BE2C (cell line): Measurements from ENCODE around the gene CEP350.

Experiments used
- DNase-seq: peaks from one replicate; pipeline ENCODE4 v3.0.0-alpha.2; 2020
- H3K27me3 ChIP-seq: fragments of 250-450 bp; sonication (Bioruptor Pico); 2 replicates; pipeline ENCODE4 v1.5.1; 2020; ENCODE audit warnings: mild to moderate bottlenecking
- H3K36me3 ChIP-seq: fragments of 250-450 bp; sonication (Bioruptor Pico); 2 replicates; pipeline ENCODE4 v1.5.1; 2020; ENCODE audit warnings: mild to moderate bottlenecking
- H3K4me1 ChIP-seq: fragments of 250-450 bp; sonication (Bioruptor Pico); 2 replicates; pipeline ENCODE4 v1.5.1; 2020
- H3K4me3 ChIP-seq: 2 replicates; pipeline ENCODE4 v1.5.1; 2011; ENCODE audit warnings: low read depth, low read length
- H3K9me3 ChIP-seq: fragments of 250-450 bp; sonication (Bioruptor Pico); 2 replicates; pipeline ENCODE4 v1.5.1; 2020
- TF ChIP-seq, protein P1 (sequence below): IDR thresholded peaks from 2 replicates; pipeline ENCODE4 v1.5.1; 2012; ENCODE audit warnings: mild to moderate bottlenecking, low read depth, low read length

Gene CEP350

DNA sequence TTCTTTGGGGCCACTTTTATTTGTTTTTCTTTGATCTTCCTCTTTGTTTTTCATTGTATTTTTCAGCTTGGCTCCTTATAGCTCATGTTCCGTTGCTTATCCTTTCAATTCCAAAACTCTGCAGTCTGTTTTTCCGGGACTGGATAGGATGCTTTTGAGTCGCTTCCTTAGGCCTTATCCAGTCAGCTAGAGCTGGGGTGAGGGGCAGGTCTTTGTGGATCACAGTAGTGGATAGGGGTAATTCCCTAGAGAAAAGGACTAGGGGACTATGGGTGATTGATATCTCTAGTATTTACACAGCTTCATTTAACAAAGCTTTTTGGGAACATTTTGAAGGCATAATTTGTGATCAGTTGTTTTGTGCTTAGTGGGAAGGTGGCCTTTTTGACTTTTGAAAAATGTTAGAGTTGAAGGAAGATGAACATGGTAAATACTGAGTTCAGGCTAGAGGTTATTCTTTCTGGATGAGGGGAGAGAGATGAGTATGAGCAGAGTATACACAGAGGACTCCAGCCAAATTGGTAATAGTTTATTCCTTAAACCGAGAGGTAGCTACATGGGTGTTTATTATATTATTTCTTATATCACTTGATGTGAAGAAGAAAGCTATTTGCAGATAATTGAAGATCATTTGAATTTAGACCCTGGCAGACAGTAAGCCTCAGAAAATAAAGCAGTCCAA, 22.5 kb downstream of the CEP350 start:
- TF ChIP-seq, protein P1, sequence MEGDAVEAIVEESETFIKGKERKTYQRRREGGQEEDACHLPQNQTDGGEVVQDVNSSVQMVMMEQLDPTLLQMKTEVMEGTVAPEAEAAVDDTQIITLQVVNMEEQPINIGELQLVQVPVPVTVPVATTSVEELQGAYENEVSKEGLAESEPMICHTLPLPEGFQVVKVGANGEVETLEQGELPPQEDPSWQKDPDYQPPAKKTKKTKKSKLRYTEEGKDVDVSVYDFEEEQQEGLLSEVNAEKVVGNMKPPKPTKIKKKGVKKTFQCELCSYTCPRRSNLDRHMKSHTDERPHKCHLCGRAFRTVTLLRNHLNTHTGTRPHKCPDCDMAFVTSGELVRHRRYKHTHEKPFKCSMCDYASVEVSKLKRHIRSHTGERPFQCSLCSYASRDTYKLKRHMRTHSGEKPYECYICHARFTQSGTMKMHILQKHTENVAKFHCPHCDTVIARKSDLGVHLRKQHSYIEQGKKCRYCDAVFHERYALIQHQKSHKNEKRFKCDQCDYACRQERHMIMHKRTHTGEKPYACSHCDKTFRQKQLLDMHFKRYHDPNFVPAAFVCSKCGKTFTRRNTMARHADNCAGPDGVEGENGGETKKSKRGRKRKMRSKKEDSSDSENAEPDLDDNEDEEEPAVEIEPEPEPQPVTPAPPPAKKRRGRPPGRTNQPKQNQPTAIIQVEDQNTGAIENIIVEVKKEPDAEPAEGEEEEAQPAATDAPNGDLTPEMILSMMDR = no peak
- peak; percentile 58 for DNase-seq

GRCh38 chr1:179978199-179979079, 23.8 kb downstream of the CEP350 start:
- TF ChIP-seq, protein P1 = no peak
- Histone ChIP-seq H3K36me3 (no peaks in the 10 kb centered on the region), H3K27me3 (no peaks in the 10 kb centered on the region), H3K4me3 (no peak overlapping the region), H3K9me3 (no peaks in the 10 kb centered on the region), H3K4me1 (peaks cover 10% of the 10 kb centered on the region)
- no peak for DNase-seq

More for the DNA sequence above, 22.5 kb downstream of the CEP350 start:
- Histone ChIP-seq H3K4me1 (peaks cover 10% of the 10 kb centered on the region), H3K27me3 (no peaks in the 10 kb centered on the region), H3K36me3 (no peaks in the 10 kb centered on the region), H3K4me3 (no peak overlapping the region), H3K9me3 (no peaks in the 10 kb centered on the region)

DNA sequence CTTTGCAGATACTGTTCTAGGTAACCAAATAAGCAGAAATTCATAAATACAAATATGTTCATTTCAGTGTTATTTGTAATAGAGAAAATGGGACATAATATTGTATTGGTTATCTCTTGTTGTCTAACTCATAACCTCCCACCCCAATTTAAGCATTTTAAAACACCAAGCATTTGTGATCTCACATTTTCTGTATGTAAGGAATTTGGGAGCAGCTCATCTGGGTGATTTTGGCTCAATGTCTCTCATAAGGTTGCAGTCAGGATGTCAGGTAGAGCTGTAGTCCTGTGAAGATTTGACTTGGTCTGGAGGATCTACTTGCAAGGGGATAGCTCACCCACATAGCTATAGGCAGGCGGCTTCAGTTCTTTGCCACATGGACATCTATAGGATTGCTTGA, 29.5 kb downstream of the CEP350 start:
- TF ChIP-seq, protein P1 = no peak
- no peak for DNase-seq
- no peaks in the 10 kb centered on the region for H3K9me3 ChIP-seq
- H3K4me3 ChIP-seq = no peak overlapping the region
- 0 out of 2 replicates have a peak, but pooled peaks cover 3% of the 10 kb centered on the region for H3K36me3 ChIP-seq
- H3K4me1 ChIP-seq = no peaks in the 10 kb centered on the region
- no peaks in the 10 kb centered on the region for H3K27me3 ChIP-seq

DNA sequence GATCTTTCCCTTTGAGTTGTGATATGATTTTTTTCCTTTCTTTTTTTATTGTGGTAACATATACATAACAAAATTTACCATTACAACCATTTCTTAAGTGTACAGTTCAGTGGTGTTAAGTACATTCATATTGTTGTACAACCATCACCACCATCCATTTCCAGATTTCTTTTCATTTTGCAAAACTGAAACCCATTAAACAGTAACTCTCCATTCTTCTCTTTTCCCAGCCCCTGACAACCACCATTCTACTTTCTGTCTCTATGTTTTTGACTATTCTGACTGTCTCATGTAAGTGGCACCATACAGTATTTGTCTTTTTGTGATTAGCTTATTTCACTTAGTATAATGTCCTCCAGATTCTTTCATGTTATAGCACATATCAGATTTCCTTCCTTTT, 30.3 kb downstream of the CEP350 start:
- DNase-seq = no peak
- H3K4me3 ChIP-seq = no peak overlapping the region
- H3K36me3 ChIP-seq = 0 out of 2 replicates have a peak, but pooled peaks cover 3% of the 10 kb centered on the region
- H3K27me3 ChIP-seq = no peaks in the 10 kb centered on the region
- TF ChIP-seq, protein P1 = no peak
- H3K9me3 ChIP-seq = no peaks in the 10 kb centered on the region
- no peaks in the 10 kb centered on the region for H3K4me1 ChIP-seq

DNA sequence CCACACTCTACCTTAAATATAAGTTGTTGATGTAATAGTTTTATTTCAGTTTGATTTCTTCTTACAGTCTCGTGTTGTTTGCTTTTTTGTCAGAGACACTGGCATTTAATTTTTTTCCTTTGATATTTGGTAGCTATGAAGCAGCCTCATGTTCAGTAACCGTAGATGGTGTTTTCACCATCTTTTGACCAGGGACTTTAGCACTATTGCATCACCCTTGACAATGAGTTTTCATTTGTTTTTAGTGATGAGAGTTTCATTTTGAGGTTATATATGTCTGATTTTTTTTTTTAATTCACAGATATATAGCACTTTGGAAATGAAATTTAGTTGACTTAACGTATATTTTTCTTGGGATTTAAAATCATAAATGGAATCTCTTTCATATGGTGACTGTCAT, 36.2 kb downstream of the CEP350 start:
- DNase-seq = no peak
- no peaks in the 10 kb centered on the region for H3K9me3 ChIP-seq
- H3K4me3 ChIP-seq = no peak overlapping the region
- TF ChIP-seq, protein P1 = no peak
- no peaks in the 10 kb centered on the region for H3K4me1 ChIP-seq
- peaks cover 15% of the 10 kb centered on the region for H3K36me3 ChIP-seq
- H3K27me3 ChIP-seq = no peaks in the 10 kb centered on the region

DNA sequence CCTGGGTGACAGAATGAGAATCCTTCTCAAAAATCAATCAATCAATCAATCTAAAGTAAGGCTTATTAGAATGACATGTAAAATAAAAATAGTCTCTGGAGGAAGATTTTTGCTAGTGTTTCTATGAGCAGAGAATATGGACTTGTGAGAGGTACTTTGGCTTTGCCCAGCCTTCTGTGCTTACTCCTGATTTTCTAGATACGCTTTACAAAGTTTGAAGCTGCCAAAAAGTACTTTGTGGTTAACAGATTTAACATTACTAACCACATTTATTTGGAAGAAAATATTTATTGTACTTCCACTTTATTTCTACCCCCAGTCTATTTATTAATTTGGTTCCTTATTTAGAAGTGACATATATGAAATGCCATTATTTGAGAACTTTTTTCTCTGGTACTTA, 41.0 kb downstream of the CEP350 start:
- H3K27me3 ChIP-seq = no peaks in the 10 kb centered on the region
- no peak for DNase-seq
- TF ChIP-seq, protein P1 = no peak
- H3K4me1 ChIP-seq = no peaks in the 10 kb centered on the region
- H3K36me3 ChIP-seq = peaks cover 19% of the 10 kb centered on the region
- H3K4me3 ChIP-seq = no peak overlapping the region
- no peaks in the 10 kb centered on the region for H3K9me3 ChIP-seq
